NCI-H774 (cell line): ENCODE data around the gene KAT14.
"Not testable (repeated sequence)": the region's sequence is repeated elsewhere in the genome, so short reads cannot be mapped to it uniquely, and the experiment has no call there.

Experiments used
- DNase-seq: peaks from one replicate; lab custom pipeline; 2025; lab: John Stamatoyannopoulos, UW

Gene KAT14

GRCh38 chr20:18154342-18154741, 16.7 kb downstream of the KAT14 start:
- no peak for DNase-seq

- DNase-seq = no peak
These were observed 18.4 kb downstream of the KAT14 start for GRCh38 chr20:18156045-18156444.

GRCh38 chr20:18164356-18164755, 26.7 kb downstream of the KAT14 start:
- no peak for DNase-seq

GRCh38 chr20:18165553-18165952, 27.9 kb downstream of the KAT14 start:
- no peak for DNase-seq

- no peak for DNase-seq
These were observed 28.7 kb downstream of the KAT14 start for GRCh38 chr20:18166241-18166881.

GRCh38 chr20:18166950-18167349, 29.3 kb downstream of the KAT14 start:
- DNase-seq = no peak

GRCh38 chr20:18172379-18172778, 34.7 kb downstream of the KAT14 start:
- DNase-seq = no peak

- no peak for DNase-seq
These were observed 37.4 kb downstream of the KAT14 start for GRCh38 chr20:18174906-18175683.

GRCh38 chr20:18176318-18176785, 38.7 kb downstream of the KAT14 start:
- DNase-seq = no peak

GRCh38 chr20:18180366-18180765, 42.7 kb downstream of the KAT14 start:
- not testable (repeated sequence) for DNase-seq

- no peak for DNase-seq
These were observed 43.2 kb downstream of the KAT14 start for GRCh38 chr20:18180815-18181214.

- DNase-seq = no peak
These were observed 49.4 kb downstream of the KAT14 start for GRCh38 chr20:18187020-18187419.

- no peak for DNase-seq
These were observed 50.8 kb downstream of the KAT14 start for GRCh38 chr20:18188434-18188833.

- DNase-seq = no peak
These were observed 52.9 kb downstream of the KAT14 start for GRCh38 chr20:18190338-18191233.

- DNase-seq = no peak
These were observed 53.6 kb downstream of the KAT14 start for GRCh38 chr20:18191306-18191705.

- not testable (repeated sequence) for DNase-seq
These were observed 56.8 kb downstream of the KAT14 start for GRCh38 chr20:18194461-18194860.

GRCh38 chr20:18195931-18196330, 58.3 kb downstream of the KAT14 start:
- no peak for DNase-seq

GRCh38 chr20:18197382-18198070, 59.9 kb downstream of the KAT14 start:
- no peak for DNase-seq

GRCh38 chr20:18202966-18203365, 65.3 kb downstream of the KAT14 start:
- DNase-seq = no peak

- not testable (repeated sequence) for DNase-seq
These were observed 66.0 kb downstream of the KAT14 start for GRCh38 chr20:18203700-18204099.

GRCh38 chr20:18213002-18213401, 75.3 kb downstream of the KAT14 start:
- no peak for DNase-seq

- no peak for DNase-seq
These were observed 77.9 kb downstream of the KAT14 start for GRCh38 chr20:18215566-18215965.
